HepG2 (cell line): Measurements from ENCODE around the gene TXNDC16. TPM values are rescaled to one million over a fixed set of nuclear protein-coding genes. Genes with fewer than 3 reads are reported as not detected.
A peak's percentile ranks its signal among the peaks of the same experiment; 100 is the strongest.

ENCODE experiments used
- BRCA1 ChIP-seq: sonication (generic); formaldehyde crosslinking; IDR thresholded peaks from 2 replicates; pipeline ENCODE4 v1.4.0; 2020; ENCODE audit warnings: missing genetic modification reagents
- FOXC1 ChIP-seq: sonication (generic); formaldehyde crosslinking; IDR thresholded peaks from 2 replicates; pipeline ENCODE4 v1.8.0; 2022; ENCODE audit warnings: mild to moderate bottlenecking, missing genetic modification reagents, borderline replicate concordance
- LCORL ChIP-seq, 2 experiments: fragments of 450-650 bp in 1 of 2; sonication (generic) in 1 of 2; formaldehyde crosslinking in 1 of 2; IDR thresholded peaks; 2 replicates each; pipeline versions ENCODE4 v1.5.0 to v1.6.1; 2017 to 2020; ENCODE audit warnings: antibody characterized with exemption in 1 of 2, missing genetic modification reagents in 1 of 2
- MEF2D ChIP-seq: sonication (generic); formaldehyde crosslinking; IDR thresholded peaks from 2 replicates; pipeline ENCODE4 v1.5.1; 2020; ENCODE audit warnings: mild to moderate bottlenecking, missing genetic modification reagents
- NRL ChIP-seq: sonication (generic); formaldehyde crosslinking; IDR thresholded peaks from 2 replicates; pipeline ENCODE4 v1.5.0; 2020; ENCODE audit warnings: missing genetic modification reagents, mild to moderate bottlenecking, moderate library complexity, borderline replicate concordance
- RFX5 ChIP-seq: IDR thresholded peaks from 2 replicates; pipeline ENCODE4 v1.6.1; 2011; ENCODE audit warnings: low read depth, low read length, improper control_type of control experiment
- SMYD3 ChIP-seq: sonication (generic); formaldehyde crosslinking; IDR thresholded peaks from 2 replicates; pipeline ENCODE4 v1.8.1; 2023; ENCODE audit warnings: mild to moderate bottlenecking, missing genetic modification reagents
- ZFP41 ChIP-seq: sonication (generic); formaldehyde crosslinking; IDR thresholded peaks from 2 replicates; pipeline ENCODE4 v1.4.0; 2020; ENCODE audit warnings: mild to moderate bottlenecking, missing genetic modification reagents, borderline replicate concordance
- ZNF143 ChIP-seq: sonication (generic); formaldehyde crosslinking; IDR thresholded peaks from 2 replicates; pipeline ENCODE4 v1.4.0; 2020; ENCODE audit warnings: missing genetic modification reagents
- polyA plus RNA-seq, 8 experiments: library from polyadenylated mRNA; depleted of rRNA in 3 of 8; stranded (reverse) in 7 of 8; unstranded in 1 of 8; fragments of >200 nt; fragmentation: Illumina TruSeq in 4 of 8; extraction: Trizol in 4 of 8; gene quantifications; 2 replicates each; pipeline versions ENCODE4 v1.2.1 to v1.2.3, GENCODE V29; 2011 to 2016; ENCODE audit warnings: low read depth in 4 of 8, missing spikeins in 1 of 8, mixed read lengths in 1 of 8; ENCODE audit not compliant: insufficient read depth in 1 of 8
- total RNA-seq, 5 experiments: library from RNA; depleted of rRNA; stranded (reverse); fragments of >200 nt; fragmentation: Illumina TruSeq; extraction: Trizol; gene quantifications; 2 replicates each; pipeline ENCODE4 v1.2.3, GENCODE V29; 2016; ENCODE audit warnings: low read depth in 1 of 5
- TF ChIP-seq, protein P1 (sequence below): sonication (generic); formaldehyde crosslinking; IDR thresholded peaks from 2 replicates; pipeline ENCODE4 v1.4.0; 2020; ENCODE audit warnings: mild to moderate bottlenecking, missing genetic modification reagents
- TF ChIP-seq, protein P2 (sequence below): sonication (generic); formaldehyde crosslinking; IDR thresholded peaks from 2 replicates; pipeline ENCODE4 v1.4.0; 2020; ENCODE audit warnings: missing genetic modification reagents
- TF ChIP-seq, protein P3 (sequence below): IDR thresholded peaks from 2 replicates; pipeline ENCODE4 v1.6.1; 2016; ENCODE audit warnings: mild to moderate bottlenecking
- TF ChIP-seq, protein P4 (sequence below): sonication (generic); formaldehyde crosslinking; IDR thresholded peaks from 2 replicates; pipeline ENCODE4 v1.4.0; 2020; ENCODE audit warnings: missing genetic modification reagents
- TF ChIP-seq, protein P5 (sequence below): sonication (generic); formaldehyde crosslinking; IDR thresholded peaks from 2 replicates; pipeline ENCODE4 v1.4.0; 2020; ENCODE audit warnings: missing genetic modification reagents, borderline replicate concordance

Gene TXNDC16
- total and polyA plus RNA-seq, 2 of the 13 experiments (the other 11 are each of a cell fraction or from before 2014, with no cell fraction given), result 4.6 to 6.2 TPM

DNA sequence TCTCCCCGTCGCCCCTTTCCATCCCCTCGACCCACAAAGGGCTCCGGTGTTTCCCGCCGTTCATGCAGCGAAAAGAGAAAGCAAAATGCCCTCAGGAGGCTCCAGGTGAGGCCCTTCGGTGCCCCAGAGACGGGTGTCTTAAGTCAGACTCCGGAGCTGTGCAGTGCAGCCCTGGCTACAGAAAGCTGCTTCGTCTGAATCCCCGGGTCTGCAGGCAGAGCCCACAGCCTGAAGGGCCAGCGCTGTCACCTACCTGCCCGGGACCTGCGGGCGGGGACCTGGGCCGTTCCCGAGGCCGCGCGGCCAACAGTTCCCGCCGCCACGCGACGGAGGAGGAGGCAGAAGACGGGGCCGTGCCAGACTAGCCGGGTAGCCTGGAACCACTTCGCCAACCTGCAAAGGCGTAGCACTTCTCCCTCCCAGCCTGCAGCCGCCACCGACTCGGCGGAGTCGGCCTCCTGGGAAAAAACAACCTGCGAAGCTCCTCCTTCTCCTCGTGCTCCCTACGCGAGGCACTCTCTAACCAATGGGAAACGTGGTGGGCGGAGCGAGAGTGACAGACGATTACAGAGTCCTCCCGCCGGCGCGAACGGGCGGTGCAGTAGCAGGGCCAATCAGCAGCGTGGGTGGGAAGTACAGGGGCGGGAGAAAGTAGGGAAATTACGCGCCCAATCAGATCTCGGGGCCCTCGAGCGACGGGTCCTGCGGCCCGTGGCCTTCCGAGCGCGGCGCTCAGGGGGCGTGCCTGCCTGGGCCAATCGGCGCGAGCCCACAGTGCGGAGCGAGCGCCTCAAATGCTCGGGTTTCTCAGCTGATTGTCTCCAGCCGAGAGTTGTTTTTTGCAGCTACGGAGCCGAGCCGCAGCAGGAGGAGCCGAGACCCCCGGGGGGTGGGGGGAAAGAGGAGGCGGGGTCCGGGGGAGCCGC lies at the start of gene TXNDC16, which contains the start of gene GPR137C (continued):
- TF ChIP-seq FOXC1, result peak; percentile 95
- peak; percentile 81; the same call in 1 of the 2 replicates for TF ChIP-seq NRL (CRISPR knock-in tag)
- TF ChIP-seq, protein P1, sequence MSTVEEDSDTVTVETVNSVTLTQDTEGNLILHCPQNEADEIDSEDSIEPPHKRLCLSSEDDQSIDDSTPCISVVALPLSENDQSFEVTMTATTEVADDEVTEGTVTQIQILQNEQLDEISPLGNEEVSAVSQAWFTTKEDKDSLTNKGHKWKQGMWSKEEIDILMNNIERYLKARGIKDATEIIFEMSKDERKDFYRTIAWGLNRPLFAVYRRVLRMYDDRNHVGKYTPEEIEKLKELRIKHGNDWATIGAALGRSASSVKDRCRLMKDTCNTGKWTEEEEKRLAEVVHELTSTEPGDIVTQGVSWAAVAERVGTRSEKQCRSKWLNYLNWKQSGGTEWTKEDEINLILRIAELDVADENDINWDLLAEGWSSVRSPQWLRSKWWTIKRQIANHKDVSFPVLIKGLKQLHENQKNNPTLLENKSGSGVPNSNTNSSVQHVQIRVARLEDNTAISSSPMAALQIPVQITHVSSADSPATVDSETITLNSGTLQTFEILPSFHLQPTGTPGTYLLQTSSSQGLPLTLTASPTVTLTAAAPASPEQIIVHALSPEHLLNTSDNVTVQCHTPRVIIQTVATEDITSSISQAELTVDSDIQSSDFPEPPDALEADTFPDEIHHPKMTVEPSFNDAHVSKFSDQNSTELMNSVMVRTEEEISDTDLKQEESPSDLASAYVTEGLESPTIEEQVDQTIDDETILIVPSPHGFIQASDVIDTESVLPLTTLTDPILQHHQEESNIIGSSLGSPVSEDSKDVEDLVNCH, result no peak
- TF ChIP-seq, protein P2, sequence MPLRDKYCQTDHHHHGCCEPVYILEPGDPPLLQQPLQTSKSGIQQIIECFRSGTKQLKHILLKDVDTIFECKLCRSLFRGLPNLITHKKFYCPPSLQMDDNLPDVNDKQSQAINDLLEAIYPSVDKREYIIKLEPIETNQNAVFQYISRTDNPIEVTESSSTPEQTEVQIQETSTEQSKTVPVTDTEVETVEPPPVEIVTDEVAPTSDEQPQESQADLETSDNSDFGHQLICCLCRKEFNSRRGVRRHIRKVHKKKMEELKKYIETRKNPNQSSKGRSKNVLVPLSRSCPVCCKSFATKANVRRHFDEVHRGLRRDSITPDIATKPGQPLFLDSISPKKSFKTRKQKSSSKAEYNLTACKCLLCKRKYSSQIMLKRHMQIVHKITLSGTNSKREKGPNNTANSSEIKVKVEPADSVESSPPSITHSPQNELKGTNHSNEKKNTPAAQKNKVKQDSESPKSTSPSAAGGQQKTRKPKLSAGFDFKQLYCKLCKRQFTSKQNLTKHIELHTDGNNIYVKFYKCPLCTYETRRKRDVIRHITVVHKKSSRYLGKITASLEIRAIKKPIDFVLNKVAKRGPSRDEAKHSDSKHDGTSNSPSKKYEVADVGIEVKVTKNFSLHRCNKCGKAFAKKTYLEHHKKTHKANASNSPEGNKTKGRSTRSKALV (CRISPR knock-in tag), result no peak; the same call in 1 of the 2 replicates
- TF ChIP-seq, protein P3, sequence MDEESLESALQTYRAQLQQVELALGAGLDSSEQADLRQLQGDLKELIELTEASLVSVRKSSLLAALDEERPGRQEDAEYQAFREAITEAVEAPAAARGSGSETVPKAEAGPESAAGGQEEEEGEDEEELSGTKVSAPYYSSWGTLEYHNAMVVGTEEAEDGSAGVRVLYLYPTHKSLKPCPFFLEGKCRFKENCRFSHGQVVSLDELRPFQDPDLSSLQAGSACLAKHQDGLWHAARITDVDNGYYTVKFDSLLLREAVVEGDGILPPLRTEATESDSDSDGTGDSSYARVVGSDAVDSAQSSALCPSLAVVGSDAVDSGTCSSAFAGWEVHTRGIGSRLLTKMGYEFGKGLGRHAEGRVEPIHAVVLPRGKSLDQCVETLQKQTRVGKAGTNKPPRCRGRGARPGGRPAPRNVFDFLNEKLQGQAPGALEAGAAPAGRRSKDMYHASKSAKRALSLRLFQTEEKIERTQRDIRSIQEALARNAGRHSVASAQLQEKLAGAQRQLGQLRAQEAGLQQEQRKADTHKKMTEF, result peak; percentile 64; the same call in 1 of the 2 replicates
- peak; percentile 76; the same call in 1 of the 2 replicates for TF ChIP-seq ZFP41 (CRISPR knock-in tag)
- no peak for TF ChIP-seq LCORL (IDR thresholded peaks at IDR 0.05)
- TF ChIP-seq LCORL (CRISPR knock-in tag; IDR thresholded peaks at IDR 0.05), result peak; percentile 64; the same call in 1 of the 2 replicates
- TF ChIP-seq ZNF143, result no peak; the same call in 1 of the 2 replicates
- TF ChIP-seq RFX5, result peak; percentile 73; the same call in 1 of the 2 replicates
- TF ChIP-seq SMYD3, result peak; percentile 68; the same call in 1 of the 2 replicates
- TF ChIP-seq, protein P4, sequence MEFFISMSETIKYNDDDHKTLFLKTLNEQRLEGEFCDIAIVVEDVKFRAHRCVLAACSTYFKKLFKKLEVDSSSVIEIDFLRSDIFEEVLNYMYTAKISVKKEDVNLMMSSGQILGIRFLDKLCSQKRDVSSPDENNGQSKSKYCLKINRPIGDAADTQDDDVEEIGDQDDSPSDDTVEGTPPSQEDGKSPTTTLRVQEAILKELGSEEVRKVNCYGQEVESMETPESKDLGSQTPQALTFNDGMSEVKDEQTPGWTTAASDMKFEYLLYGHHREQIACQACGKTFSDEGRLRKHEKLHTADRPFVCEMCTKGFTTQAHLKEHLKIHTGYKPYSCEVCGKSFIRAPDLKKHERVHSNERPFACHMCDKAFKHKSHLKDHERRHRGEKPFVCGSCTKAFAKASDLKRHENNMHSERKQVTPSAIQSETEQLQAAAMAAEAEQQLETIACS (CRISPR knock-in tag), result no peak
- TF ChIP-seq, protein P5, sequence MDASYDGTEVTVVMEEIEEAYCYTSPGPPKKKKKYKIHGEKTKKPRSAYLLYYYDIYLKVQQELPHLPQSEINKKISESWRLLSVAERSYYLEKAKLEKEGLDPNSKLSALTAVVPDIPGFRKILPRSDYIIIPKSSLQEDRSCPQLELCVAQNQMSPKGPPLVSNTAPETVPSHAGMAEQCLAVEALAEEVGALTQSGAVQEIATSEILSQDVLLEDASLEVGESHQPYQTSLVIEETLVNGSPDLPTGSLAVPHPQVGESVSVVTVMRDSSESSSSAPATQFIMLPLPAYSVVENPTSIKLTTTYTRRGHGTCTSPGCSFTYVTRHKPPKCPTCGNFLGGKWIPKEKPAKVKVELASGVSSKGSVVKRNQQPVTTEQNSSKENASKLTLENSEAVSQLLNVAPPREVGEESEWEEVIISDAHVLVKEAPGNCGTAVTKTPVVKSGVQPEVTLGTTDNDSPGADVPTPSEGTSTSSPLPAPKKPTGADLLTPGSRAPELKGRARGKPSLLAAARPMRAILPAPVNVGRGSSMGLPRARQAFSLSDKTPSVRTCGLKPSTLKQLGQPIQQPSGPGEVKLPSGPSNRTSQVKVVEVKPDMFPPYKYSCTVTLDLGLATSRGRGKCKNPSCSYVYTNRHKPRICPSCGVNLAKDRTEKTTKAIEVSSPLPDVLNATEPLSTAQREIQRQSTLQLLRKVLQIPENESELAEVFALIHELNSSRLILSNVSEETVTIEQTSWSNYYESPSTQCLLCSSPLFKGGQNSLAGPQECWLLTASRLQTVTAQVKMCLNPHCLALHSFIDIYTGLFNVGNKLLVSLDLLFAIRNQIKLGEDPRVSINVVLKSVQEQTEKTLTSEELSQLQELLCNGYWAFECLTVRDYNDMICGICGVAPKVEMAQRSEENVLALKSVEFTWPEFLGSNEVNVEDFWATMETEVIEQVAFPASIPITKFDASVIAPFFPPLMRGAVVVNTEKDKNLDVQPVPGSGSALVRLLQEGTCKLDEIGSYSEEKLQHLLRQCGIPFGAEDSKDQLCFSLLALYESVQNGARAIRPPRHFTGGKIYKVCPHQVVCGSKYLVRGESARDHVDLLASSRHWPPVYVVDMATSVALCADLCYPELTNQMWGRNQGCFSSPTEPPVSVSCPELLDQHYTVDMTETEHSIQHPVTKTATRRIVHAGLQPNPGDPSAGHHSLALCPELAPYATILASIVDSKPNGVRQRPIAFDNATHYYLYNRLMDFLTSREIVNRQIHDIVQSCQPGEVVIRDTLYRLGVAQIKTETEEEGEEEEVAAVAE (CRISPR knock-in tag), result peak; percentile 18; the same call in 1 of the 2 replicates
- no peak for TF ChIP-seq BRCA1 (CRISPR knock-in tag)
- TF ChIP-seq MEF2D (CRISPR knock-in tag), result no peak
